HepG2 (cell line): ENCODE results near the gene LANCL2. TPM values are rescaled to one million over a fixed set of nuclear protein-coding genes. Genes with fewer than 3 reads are reported as not detected.

ENCODE experiments used
- ATAC-seq: fragments of 200-7000 bp; cut with Tn5 transposase; 3 replicates; pipeline ENCODE4 v1.9.1; 2020; ENCODE audit warnings: mild to moderate bottlenecking, moderate library complexity
- BruUV-seq: library from RNA; stranded (reverse); fragments of 400-500 nt; replicated peaks from 2 replicates; lab custom pipeline; 2021; lab: Mats Ljungman, UMichigan
- CTCF ChIA-PET: fragments of 300-600 bp; formaldehyde crosslinking; extraction: SDS; loops from one replicate; lab custom pipeline; 2021; ENCODE audit warnings: low total read pairs, inconsistent platforms, low intra/inter-chr PET ratio; lab: Yijun Ruan, JAX
- POLR2A ChIA-PET: fragments of 350-600 bp; sonication (Branson Sonifier 250); formaldehyde crosslinking; loops from one replicate; lab custom pipeline; 2020; ENCODE audit warnings: antibody characterized with exemption, inconsistent platforms; lab: Yijun Ruan, JAX
- DNase-seq: peaks from one replicate; pipeline ENCODE4 v3.0.0-alpha.2; 2015; ENCODE audit warnings: low spot score
- FAIRE-seq: peaks from 3 replicates; lab custom pipeline; 2011; peaks lifted over from hg19 to GRCh38; lab: Jason Lieb, UNC
- H2AFZ ChIP-seq: one replicate; pipeline ENCODE4 v1.6.1; 2011; ENCODE audit warnings: low read length, inconsistent platforms
- H3K27ac ChIP-seq: fragments of 300-600 bp; 3 replicates; pipeline ENCODE4 v1.8.0; 2011; ENCODE audit warnings: mixed run types, mild to moderate bottlenecking, mixed read lengths, low read length, inconsistent platforms; ENCODE audit not compliant: insufficient read depth; ENCODE audit errors: extremely low read length
- H3K27me3 ChIP-seq, 2 experiments: fragments of 200-600 bp in 1 of 2; 2 replicates in 1 of 2; 3 replicates in 1 of 2; pipeline versions ENCODE4 v1.6.0 to v1.8.0; 2011; ENCODE audit warnings: low read length in 2 of 2, mild to moderate bottlenecking in 2 of 2, moderate library complexity in 2 of 2, inconsistent platforms in 1 of 2; ENCODE audit not compliant: insufficient read depth in 2 of 2, control insufficient read depth in 1 of 2
- H3K36me3 ChIP-seq, 2 experiments: fragments of 200-600 bp in 1 of 2; replicated peaks in 1 of 2; 2 replicates in 1 of 2; 3 replicates in 1 of 2; pipeline versions ENCODE4 v1.5.1 to v1.8.0; 2011; ENCODE audit warnings: low read length in 2 of 2, inconsistent platforms in 1 of 2; ENCODE audit not compliant: insufficient read depth in 2 of 2, control insufficient read depth in 1 of 2
- H3K4me1 ChIP-seq: 2 replicates; pipeline ENCODE4 v1.5.1; 2012; ENCODE audit warnings: low read length, inconsistent platforms; ENCODE audit not compliant: insufficient read depth
- H3K4me2 ChIP-seq: 2 replicates; pipeline ENCODE4 v1.6.0; 2011; ENCODE audit warnings: low read depth, low read length, inconsistent platforms
- H3K4me3 ChIP-seq, 3 experiments: fragments of 200-600 bp in 1 of 3; sonication (generic), shearing (Covaris generic) in 1 of 3; replicated peaks in 1 of 3; 2 replicates each; pipeline ENCODE4 v1.5.1; 2011 to 2016; ENCODE audit warnings: low read length in 3 of 3, inconsistent platforms in 2 of 3, low read depth in 2 of 3, mild to moderate bottlenecking in 2 of 3, control low read depth in 1 of 3, mixed read lengths in 1 of 3; ENCODE audit not compliant: insufficient read depth in 1 of 3
- H3K79me2 ChIP-seq: one replicate; pipeline ENCODE4 v1.6.1; 2011; ENCODE audit warnings: low read length, inconsistent platforms; ENCODE audit not compliant: insufficient read depth
- H3K9ac ChIP-seq: 2 replicates; pipeline ENCODE4 v1.6.0; 2011; ENCODE audit warnings: mild to moderate bottlenecking, low read depth, low read length, inconsistent platforms; ENCODE audit not compliant: insufficient read depth
- H3K9me3 ChIP-seq: 2 replicates; pipeline ENCODE4 v1.5.1; 2012; ENCODE audit warnings: mild to moderate bottlenecking, low read length
- H4K20me1 ChIP-seq: 2 replicates; pipeline ENCODE4 v1.6.0; 2011; ENCODE audit warnings: inconsistent platforms, mild to moderate bottlenecking, low read length, moderate library complexity; ENCODE audit not compliant: insufficient read depth
- BRD4 ChIP-seq: sonication (generic); formaldehyde crosslinking; IDR thresholded peaks from 2 replicates; pipeline ENCODE4 v1.4.0; 2020; ENCODE audit warnings: missing genetic modification reagents
- GATAD1 ChIP-seq: IDR thresholded peaks from 2 replicates; pipeline ENCODE4 v1.6.1; 2016; ENCODE audit warnings: missing genetic modification reagents, missing compliant biosample characterization
- MAFF ChIP-seq: IDR thresholded peaks from 2 replicates; pipeline ENCODE4 v1.6.1; 2011; ENCODE audit warnings: low read depth, low read length, improper control_type of control experiment
- NCOA2 ChIP-seq: sonication (generic); formaldehyde crosslinking; IDR thresholded peaks from 2 replicates; pipeline ENCODE4 v1.8.0; 2022; ENCODE audit warnings: inconsistent platforms
- RBM22 ChIP-seq: fragments of 200-400 bp; formaldehyde crosslinking; optimal IDR thresholded peaks from 2 replicates; pipeline ENCODE3; 2017; ENCODE audit warnings: mild to moderate bottlenecking, low read length, moderate library complexity
- TEAD2 ChIP-seq: sonication (generic); formaldehyde crosslinking; IDR thresholded peaks from 2 replicates; pipeline ENCODE4 v1.9.0; 2021; ENCODE audit warnings: missing genetic modification reagents
- U2AF1 ChIP-seq: fragments of 200-400 bp; formaldehyde crosslinking; optimal IDR thresholded peaks from 2 replicates; pipeline ENCODE3; 2017; ENCODE audit warnings: mild to moderate bottlenecking, low read depth, low read length
- ZNF382 ChIP-seq: sonication (generic); formaldehyde crosslinking; IDR thresholded peaks from 2 replicates; pipeline ENCODE4 v1.5.0; 2020; ENCODE audit warnings: missing genetic modification reagents, mild to moderate bottlenecking, borderline replicate concordance
- ZNF446 ChIP-seq: sonication (generic); formaldehyde crosslinking; IDR thresholded peaks from 2 replicates; pipeline ENCODE4 v1.5.0; 2020; ENCODE audit warnings: mild to moderate bottlenecking, missing genetic modification reagents
- ZNF678 ChIP-seq: sonication (generic); formaldehyde crosslinking; IDR thresholded peaks from 2 replicates; pipeline ENCODE4 v1.4.0; 2020; ENCODE audit warnings: mild to moderate bottlenecking, missing genetic modification reagents
- ZXDC ChIP-seq: sonication (generic); formaldehyde crosslinking; IDR thresholded peaks from 2 replicates; pipeline ENCODE4 v1.5.0; 2020; ENCODE audit warnings: mild to moderate bottlenecking, missing genetic modification reagents
- WGBS: methylation state at CpG from one replicate; pipeline ENCODE4 v1.1.6; 2017; ENCODE audit warnings: low lambda C conversion rate; 5-methylcytosine and 5-hydroxymethylcytosine counted together
- in situ Hi-C: cut with HindIII; loops from 2 replicates; pipeline ENCODE4 v1.10.0; 2017; ENCODE audit warnings: low pct_unique_long_range_greater_than_20kb; ENCODE audit not compliant: extremely low pct_ligation_motif_present
- intact Hi-C: fragments of 100-400 bp; cut with micrococcal nuclease; formaldehyde crosslinking; loops from one replicate; pipeline ENCODE4 v1.10.0; 2022; ENCODE audit not compliant: unreplicated experiment
- polyA plus RNA-seq, 8 experiments: library from polyadenylated mRNA; depleted of rRNA in 3 of 8; stranded (reverse) in 7 of 8; unstranded in 1 of 8; fragments of >200 nt; fragmentation: Illumina TruSeq in 4 of 8; extraction: Trizol in 4 of 8; gene quantifications; 2 replicates each; pipeline versions ENCODE4 v1.2.1 to v1.2.3, GENCODE V29; 2011 to 2016; ENCODE audit warnings: low read depth in 4 of 8, missing spikeins in 1 of 8, mixed read lengths in 1 of 8; ENCODE audit not compliant: insufficient read depth in 1 of 8
- total RNA-seq, 5 experiments: library from RNA; depleted of rRNA; stranded (reverse); fragments of >200 nt; fragmentation: Illumina TruSeq; extraction: Trizol; gene quantifications; 2 replicates each; pipeline ENCODE4 v1.2.3, GENCODE V29; 2016; ENCODE audit warnings: low read depth in 1 of 5
- TF ChIP-seq, protein P1 (sequence below): sonication (generic); formaldehyde crosslinking; IDR thresholded peaks from 2 replicates; pipeline ENCODE4 v1.4.0; 2020; ENCODE audit warnings: missing genetic modification reagents

LANCL2 gene
- total and polyA plus RNA-seq, 2 of the 13 experiments (the other 11 are each of a cell fraction or from before 2014, with no cell fraction given): 10.0 to 13.8 TPM

GRCh38 chr7:55326081-55326835 is 38.9 kb upstream of the LANCL2 start:
- ATAC-seq (no peak), FAIRE-seq (no peak), DNase-seq (no peak)
- CTCF ChIA-PET: no interaction called here
- H4K20me1 ChIP-seq: no peaks in the 10 kb centered on the region
- no peak overlapping the region for H3K4me3 ChIP-seq
- in situ Hi-C loops (no loop called here), intact Hi-C loops (no loop called here)
- no peaks in the 10 kb centered on the region for H3K36me3 ChIP-seq
- POLR2A ChIA-PET: no interaction called here
- H3K4me2 ChIP-seq: no peak overlapping the region
- WGBS: 19% methylated on average over 11 of the region's 11 CpGs
- H3K9me3 ChIP-seq: no peaks in the 10 kb centered on the region
- H3K27me3 ChIP-seq: peaks cover 1 to 16% of the 10 kb centered on the region in 2 experiments; a peak in 2 of 5 replicates
- no peak overlapping the region for H3K9ac ChIP-seq
- TF ChIP-seq NCOA2 (CRISPR knock-in tag): no peak
- no TSS peak for BruUV-seq
- H3K27ac ChIP-seq: no peak overlapping the region
- H2AFZ ChIP-seq: no peak overlapping the region
- H3K4me1 ChIP-seq: no peaks in the 10 kb centered on the region
- no peaks in the 10 kb centered on the region for H3K79me2 ChIP-seq

- 4% methylated on average over 7 of the region's 7 CpGs for WGBS
- H3K36me3 ChIP-seq: no peaks in the 10 kb centered on the region
- H3K4me3 ChIP-seq: no peak overlapping the region
- ChIA-PET POLR2A (no interaction called here), CTCF (no interaction called here)
- no peak for ATAC-seq
- H3K27ac ChIP-seq: no peak overlapping the region
- in situ Hi-C loops (no loop called here), intact Hi-C loops (no loop called here)
- H3K79me2 ChIP-seq: no peaks in the 10 kb centered on the region
- no peak overlapping the region for H2AFZ ChIP-seq
- no peak overlapping the region for H3K9ac ChIP-seq
- peaks cover 1 to 16% of the 10 kb centered on the region in 2 experiments; a peak in 2 of 5 replicates for H3K27me3 ChIP-seq
- H3K9me3 ChIP-seq: no peaks in the 10 kb centered on the region
- H3K4me1 ChIP-seq: no peaks in the 10 kb centered on the region
- no peaks in the 10 kb centered on the region for H4K20me1 ChIP-seq
- no peak for FAIRE-seq
- DNase-seq: no peak
- no TSS peak for BruUV-seq
- H3K4me2 ChIP-seq: no peak overlapping the region
- TF ChIP-seq ZNF382 (CRISPR knock-in tag): no peak
- TF ChIP-seq BRD4 (CRISPR knock-in tag): no peak
- TF ChIP-seq GATAD1: no peak
- TF ChIP-seq, protein P1, sequence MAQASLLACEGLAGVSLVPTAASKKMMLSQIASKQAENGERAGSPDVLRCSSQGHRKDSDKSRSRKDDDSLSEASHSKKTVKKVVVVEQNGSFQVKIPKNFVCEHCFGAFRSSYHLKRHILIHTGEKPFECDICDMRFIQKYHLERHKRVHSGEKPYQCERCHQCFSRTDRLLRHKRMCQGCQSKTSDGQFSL (CRISPR knock-in tag): no peak
- TF ChIP-seq RBM22: no peak
- TF ChIP-seq U2AF1: no peak
- no peak for TF ChIP-seq TEAD2 (CRISPR knock-in tag)
- TF ChIP-seq ZXDC (CRISPR knock-in tag): no peak
- TF ChIP-seq MAFF: no peak
- no peak for TF ChIP-seq ZNF678 (CRISPR knock-in tag)
- TF ChIP-seq ZNF446 (CRISPR knock-in tag): no peak
Observed at GRCh38 chr7:55326945-55327626, 38.1 kb upstream of the LANCL2 start.
